HG03039 (cell line): ENCODE data around the gene STAC3.

Experiments
- ATAC-seq: cut with Tn5 transposase; IDR thresholded peaks from one replicate; pipeline ENCODE4 v1.9.1; 2021; ENCODE audit warnings: mild to moderate bottlenecking, moderate library complexity; ENCODE audit not compliant: unreplicated experiment

Gene STAC3

GRCh38 chr12:57224278-57224972 is 26.6 kb downstream of the STAC3 start:
- no peak for ATAC-seq

- ATAC-seq, result no peak
Measured at GRCh38 chr12:57223191-57224165, 27.5 kb downstream of the STAC3 start.

DNA sequence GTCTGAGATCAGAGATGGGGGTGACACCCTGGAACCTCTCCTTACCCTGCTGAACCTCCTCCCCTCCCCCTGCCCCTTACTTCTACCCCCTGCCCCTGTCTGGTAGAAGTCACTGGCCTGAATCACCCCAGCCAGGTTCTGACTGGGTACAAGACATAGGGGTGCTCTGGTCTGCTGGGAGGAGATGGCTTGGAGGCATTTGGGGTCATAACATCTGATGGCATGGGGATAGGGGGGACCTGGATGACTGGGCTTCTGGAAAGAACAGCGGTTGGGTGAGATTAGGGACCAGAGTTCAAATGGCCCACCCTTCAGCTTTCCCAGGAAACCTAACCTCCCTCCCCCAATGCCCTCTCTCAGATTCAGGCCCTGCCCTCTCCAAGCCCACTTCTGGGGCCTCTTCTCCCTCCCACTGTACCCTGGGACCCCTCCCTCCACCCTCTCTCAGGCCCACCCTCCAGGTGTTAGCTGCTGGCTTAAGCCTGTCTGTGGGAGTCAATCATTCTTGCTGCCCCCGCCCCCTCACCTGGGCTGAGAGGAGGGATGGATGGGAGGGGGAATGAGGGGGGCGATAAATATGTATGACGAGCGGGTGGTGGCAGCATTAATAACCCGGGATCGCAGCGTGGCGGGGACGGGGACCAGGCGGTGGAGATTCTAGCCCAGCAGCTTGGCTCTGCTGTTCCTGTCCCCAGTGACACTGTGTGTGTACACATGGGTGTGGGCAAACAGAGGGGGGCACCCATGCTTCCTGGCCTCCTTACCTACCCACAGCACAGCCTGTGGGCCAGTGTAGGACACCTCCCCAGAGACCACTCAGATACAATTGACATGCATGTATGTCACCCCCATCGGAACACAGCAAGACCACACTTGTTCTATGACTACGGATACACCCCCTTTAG is 28.4 kb downstream of the STAC3 start:
- ATAC-seq, result no peak

DNA sequence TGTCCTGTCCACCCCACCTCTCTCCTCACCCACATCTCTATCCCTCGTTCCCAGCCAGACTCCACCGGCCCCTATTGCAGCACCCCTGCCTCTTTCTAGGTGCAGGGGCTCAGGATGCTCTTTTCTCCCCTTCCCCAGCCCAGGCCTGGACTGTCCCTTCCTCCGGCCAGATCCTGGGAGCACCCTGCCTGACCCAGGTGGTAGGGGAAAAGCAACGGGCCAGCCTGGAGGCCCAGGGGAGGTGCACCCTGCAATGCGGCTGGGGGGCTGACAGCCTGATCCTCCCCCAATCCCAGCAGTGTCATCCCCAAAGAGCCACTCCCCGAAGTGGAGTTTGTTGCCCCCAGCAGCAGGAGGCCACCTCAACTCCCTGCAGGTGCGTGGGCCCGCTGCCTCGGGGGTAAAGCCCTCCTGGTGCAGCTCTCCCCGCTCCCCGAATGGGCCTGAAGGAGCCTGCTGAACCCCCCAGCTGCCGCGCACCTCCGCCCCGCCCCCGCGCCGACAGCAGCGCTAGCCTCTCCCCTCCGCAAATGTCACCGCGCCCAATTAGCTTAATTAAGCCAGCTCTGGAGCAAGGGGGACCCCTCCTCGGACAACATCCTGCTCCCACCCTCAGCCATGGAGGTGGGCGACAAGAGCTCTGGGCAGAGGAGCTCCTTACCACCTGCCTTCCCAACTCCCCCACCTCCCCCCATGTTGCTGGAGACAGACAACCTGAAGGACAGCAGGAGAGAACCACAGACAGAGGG is 29.6 kb downstream of the STAC3 start:
- ATAC-seq, result no peak

DNA sequence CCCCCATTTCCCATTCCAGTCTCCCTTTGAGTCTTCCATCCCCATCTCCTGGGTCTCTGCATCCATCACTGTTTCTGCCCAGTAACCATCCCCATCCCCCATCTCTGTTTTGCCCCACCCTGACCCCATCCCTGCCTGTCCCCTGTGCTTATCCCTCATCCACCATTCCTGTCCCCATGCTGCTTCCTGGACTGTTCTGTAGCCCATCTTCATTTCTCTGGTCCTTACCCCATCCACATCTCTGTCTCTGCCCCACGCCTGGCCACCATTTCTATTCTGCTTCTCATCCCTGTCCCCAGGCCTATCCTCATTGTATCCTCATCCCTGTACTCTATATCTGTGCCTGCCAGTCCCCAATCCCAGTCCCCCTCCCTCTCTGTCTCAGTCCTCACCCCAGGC is 30.2 kb downstream of the STAC3 start:
- no peak for ATAC-seq

DNA sequence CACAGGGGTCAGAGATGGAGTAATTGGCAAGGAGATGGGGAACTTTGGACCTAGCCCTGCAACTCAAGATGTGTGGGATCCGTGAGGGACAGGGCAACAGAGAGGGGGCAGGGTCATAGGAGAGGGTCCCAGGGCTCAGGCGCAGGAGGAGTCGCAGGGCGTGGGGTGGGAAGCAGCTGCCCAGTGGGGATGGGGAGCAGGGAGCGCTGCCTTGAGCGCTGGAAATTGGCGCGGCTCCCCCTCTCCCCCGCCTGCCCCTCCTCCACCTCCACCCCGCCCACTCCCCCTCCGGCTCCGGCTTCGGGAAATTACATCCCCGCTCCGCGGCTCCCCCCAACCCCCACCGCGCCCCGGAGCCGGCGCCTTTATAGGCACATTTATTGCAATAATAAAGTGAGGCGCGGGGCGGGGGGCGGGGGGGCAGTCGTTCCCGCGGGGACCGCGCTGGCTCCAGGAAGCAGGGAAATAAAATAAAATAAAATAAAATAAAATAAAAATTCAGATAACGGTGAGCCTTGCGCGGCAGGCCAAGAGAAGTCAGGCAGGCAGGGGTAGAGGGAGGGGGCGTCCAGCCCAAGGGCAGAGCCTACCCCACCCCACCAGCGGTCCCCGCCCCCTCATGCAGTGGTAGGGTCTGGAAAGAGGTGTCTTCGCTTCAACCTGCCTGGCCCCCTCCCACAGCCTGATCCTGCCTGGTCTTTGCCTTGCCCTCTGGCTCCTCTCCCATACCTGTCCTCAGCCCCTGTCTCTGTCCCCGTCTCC is 30.8 kb downstream of the STAC3 start:
- no peak for ATAC-seq

DNA sequence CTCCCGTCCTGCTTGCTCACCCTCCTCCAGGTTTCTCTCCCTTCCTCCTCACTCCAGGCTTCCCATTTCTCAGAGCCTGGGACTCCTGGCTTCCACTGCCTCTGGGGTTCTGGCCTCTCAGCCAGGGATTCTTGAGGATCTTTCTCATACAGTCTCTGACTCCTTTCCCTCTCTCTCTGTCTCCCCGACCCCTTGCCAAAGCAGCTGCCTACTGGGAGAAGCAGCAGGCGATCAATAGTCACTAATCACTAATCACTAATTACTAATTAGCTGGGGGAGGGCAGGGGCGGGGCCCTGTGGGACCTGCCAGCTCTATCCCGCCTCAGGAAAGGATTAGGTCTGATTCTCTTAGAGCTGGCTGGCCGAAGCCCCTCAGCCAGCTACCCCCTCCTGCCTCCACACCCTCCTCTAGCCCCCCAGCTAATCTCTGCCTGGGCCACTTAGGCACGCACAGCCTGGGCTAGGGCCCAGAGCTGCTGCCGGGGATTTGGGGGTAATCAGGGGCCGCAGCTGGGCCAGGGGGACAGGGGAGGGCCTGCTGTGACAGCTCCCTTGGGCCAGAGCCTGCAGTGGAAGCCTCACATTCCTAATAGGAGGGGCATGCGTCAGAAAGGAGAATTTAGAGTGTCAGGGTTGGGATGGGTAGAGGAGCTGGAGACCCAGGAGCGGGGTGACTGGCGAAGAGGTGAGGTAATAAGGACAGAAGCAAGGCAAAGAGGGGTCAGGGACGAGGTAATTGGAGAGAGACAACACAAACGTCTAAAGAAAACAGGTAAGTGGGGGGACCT is 31.6 kb downstream of the STAC3 start:
- ATAC-seq, result no peak

DNA sequence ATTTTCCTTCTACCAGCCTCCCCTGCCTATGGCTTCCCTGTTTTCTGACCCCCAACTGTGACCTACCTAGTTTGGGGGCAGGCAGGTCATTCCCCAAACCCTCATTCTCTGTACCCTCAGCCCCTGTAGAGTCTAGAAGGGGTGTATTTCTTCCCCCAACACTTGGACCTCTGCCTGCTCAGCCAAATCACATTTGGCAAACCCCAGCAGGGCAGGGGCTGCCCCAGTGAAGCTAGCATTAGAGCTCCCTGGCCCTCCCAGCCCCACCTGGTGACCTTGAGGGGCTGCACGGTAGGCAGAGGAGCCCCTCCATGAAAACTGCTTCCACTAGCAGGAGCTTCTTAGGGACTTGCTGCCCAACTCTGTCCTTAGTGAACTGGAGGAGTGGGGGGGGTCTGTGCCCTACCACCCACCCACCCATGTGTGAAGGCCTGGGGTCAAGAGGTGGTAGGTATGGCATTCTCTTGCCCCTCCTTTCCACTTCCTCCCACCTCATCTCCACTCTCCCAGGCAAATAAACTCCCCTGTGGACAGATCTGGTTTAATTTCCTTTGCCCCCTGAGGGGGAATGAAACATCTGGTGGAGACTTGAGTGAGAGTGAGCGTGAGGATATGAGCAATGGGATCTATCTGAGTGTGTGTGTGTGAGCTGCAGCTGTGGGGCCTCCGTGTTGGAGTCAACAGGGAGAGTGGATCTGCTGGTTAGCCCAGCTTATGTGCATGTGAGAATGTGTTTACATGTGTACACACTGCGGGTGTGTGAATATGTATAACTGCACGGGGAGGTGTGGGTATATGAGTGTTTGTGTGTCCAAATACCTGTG is 32.7 kb downstream of the STAC3 start:
- no peak for ATAC-seq

DNA sequence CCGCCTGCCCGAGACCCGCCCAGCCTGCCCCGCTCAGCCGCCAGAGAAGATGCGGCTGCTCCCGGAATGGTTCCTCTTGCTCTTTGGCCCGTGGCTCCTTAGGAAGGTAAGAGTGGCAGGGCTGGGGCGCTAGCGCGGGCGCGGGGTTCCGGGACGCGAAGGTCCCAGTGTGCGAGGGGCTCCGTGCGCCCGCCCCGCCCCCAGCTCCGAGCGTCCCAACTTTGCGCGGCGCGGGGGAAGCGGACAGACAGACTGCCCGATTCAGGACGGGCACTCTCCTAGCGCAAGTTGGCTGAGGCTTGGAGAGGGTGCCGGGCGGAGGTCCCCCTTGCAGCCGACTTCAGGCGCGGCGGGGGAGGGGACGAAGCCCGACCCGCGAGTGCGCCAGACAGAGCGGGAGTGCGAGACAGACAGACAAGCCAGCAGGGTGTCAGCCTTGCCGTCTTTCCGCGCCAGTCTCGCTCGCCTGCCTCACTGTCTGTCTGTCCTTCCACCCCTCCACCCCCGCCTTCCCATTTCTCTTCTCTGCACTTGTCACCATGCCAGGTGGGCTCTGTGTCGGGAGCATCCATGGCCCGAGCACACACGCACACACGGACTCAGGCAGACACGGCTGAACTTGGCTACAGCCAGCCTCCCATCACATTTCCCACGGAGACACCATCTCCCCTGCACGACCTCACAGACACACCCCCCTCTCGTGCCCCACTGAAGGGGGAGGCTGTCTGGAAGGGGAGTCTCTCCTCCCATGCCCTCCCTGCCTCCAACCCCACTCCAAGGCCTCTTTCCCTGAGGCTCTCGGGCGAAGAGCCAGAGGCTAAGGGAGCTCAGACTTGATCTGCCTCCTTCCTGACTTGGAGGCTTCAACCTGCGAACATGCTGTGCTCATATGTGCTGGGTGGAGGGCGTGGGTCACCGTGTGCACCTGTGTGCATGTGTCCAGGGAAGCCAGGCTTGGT is 33.8 kb downstream of the STAC3 start:
- no peak for ATAC-seq

GRCh38 chr12:57216014-57216911 is 34.7 kb downstream of the STAC3 start, which contains the start of gene NXPH4:
TSS of gene NXPH4 (plus strand) at chr12:57216794. CDS start at chr12:57216970, 176 bp downstream.
- no peak for ATAC-seq

DNA sequence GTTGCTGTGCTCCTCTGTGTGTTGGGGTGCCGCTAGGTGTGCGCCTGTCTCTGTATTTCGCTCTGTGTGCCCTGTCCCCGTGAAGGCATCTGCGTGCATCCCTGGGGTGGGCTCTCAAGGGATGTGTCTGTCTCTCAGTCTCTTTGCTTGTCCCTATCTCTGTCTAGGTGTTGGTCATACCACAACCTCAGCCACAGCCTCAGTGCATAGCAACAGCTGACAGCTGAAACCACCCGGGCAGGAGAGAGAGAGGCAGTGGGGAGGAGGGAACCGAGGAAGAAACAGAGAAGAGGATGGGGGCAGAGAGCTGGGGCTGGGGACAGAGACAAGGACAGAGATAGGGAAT is 35.3 kb downstream of the STAC3 start:
- ATAC-seq, result peak; percentile 38

GRCh38 chr12:57215065-57215464 is 35.9 kb downstream of the STAC3 start:
- ATAC-seq, result no peak

DNA sequence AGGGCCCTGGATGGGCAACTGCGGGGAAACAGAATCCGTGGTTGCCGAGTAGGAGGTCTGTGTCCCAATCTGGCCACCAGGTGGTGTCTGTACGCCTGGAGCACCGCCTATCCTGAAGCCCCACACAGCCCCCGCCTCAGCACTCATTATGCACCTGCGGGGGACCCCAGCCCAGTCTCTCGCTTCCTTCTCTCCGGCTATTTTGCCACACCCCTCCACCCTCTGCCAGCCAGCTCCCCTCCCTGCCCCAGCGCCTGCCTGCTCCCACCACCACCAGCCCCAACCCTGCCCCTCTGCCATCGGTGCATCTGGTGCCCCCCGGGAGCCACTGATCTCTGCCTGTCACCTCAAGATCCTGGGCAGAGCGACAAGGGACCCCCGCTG is 36.6 kb downstream of the STAC3 start:
- ATAC-seq, result no peak

DNA sequence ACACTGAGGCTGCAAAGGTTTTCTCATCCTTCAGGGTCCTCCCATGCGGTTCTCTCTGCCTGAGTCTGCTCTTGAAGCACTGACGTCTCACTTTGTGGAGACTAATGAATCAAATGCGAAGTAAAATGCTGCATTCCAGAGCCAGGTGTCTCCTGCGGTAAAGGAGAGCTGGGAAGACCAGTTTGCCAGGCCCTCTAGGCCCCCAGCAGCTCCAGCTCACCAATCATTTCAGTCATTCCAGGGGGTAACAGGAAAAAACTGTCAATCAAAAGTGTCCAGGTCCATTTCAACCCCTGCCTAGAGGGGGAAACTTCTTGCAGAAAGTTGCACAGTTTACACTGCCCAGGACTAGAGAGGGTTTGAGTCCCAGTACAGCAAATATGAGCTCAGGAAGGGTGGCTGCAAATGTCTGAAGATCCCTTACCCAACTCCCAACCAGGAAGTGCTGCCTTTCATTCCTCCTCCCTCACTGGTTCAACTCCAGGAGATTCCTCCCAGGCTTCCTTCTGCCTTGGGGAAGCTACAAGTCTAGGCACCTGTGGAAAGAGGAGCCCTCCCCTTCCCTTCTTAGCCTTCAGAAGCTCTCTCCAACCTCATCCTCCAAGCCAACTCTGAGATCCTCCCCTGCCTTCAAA is 37.1 kb downstream of the STAC3 start:
- ATAC-seq, result no peak

DNA sequence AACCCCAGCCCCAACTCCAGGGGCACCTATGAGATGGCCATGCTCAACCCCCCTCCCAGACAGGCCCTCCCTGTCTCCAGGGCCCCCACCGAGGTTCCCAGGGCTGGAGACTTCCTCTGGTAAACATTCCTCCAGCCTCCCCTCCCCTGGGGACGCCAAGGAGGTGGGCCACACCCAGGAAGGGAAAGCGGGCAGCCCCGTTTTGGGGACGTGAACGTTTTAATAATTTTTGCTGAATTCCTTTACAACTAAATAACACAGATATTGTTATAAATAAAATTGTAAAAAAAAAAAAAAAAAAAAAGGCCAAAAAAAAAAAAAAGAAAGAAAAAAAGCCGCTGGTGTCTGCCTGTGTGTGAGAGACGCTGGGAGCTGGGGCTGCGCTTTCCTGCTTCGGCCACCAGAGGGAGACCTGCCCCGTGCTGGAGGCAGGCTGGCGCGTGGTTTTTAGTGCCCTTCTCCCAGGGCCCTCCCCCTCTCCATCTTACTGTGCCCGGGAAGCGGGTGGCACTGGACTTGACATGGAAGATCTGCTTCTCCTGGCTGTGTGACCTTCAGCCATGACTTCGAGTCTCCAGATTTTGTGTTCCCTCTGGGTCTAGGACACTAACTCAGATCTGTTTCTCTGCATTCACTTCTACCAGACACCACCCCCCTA is 37.8 kb downstream of the STAC3 start:
- no peak for ATAC-seq
